COLO829 (cell line): ENCODE data around the gene TSPAN14.

Experiments used
- DNase-seq: peaks from one replicate; pipeline ENCODE4 v3.0.0; 2012; ENCODE audit warnings: low spot score

TSPAN14 gene

DNA sequence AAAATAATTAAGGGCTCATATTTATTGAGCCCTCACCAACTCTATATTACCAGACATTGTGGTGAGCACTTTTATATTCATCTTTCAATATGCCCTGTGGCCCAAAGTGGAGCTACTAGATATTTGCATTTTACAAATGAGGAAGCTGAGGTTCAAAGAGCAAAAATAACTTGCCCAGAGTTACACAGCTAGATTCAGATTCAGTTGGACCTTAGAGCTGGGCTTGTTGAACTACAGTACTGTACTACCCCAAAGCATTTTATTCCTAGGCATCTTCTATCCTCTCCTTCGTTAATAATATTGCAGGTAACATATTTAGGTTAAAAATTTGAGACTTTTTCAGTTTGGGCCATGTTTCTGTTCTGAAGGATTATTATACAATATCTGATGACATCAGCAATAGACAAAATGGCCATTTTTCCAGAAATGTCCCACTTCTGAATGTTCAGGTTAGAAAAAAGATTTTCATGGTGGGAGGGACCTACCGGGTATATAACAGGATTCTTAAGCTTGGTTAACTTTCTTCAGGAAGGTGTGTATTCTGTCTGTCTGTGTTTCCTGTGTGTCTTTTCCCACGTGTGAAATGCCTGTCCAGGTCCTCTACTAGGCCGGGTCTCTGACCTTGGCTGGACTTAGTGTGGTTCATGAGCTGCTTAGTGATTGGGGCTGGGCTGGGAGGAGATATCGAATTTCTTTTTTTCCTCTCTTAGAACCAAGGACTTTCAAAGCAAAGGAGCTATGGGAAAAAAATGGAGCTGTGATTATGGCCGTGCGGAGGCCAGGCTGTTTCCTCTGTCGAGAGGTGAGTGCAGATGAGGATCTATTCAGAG is 32.2 kb upstream of the TSPAN14 start:
- DNase-seq: no peak

DNA sequence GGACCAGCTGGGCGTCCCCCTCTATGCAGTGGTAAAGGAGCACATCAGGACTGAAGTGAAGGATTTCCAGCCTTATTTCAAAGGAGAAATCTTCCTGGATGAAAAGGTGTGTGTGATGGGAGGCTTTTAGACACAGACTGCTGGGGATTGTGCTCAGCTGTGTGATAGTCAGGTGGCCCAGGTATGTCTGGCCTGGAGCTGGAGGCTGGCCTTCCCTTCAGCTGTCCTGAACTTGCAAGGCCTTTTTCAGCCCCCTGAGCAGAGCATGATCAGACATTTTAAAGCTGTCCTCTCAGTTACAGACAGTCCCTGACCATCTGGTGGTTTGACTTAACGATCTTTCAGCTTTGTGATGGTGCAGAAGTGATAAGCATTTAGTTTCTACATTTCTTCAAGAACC is 28.2 kb upstream of the TSPAN14 start:
- DNase-seq: no peak

DNA sequence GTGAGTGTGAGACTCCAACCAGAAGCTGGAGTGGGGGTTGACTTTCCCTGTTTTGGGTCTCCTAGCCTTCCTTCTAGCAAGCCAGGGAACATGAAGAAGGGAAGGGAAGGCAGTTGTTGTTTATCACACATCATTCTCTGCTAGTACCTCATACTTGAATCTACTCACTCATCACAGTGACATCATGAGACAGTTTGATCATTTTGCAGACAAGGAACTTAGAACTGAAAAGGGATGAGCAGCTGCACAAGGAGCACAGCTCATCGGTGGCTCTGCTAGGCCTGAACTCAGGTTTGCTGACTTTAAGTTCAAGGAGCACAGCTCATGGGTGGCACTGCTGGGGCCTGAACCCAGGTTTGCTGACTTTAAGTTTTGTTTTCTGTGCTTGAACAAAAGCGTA is 26.6 kb upstream of the TSPAN14 start:
- no peak for DNase-seq

- DNase-seq: peak; percentile 48
Measured at GRCh38 chr10:80429521-80429973, 24.6 kb upstream of the TSPAN14 start.

- DNase-seq: no peak
Measured at GRCh38 chr10:80433134-80433533, 21.0 kb upstream of the TSPAN14 start.

- DNase-seq: no peak
Measured at GRCh38 chr10:80436446-80437098, 17.5 kb upstream of the TSPAN14 start.

DNA sequence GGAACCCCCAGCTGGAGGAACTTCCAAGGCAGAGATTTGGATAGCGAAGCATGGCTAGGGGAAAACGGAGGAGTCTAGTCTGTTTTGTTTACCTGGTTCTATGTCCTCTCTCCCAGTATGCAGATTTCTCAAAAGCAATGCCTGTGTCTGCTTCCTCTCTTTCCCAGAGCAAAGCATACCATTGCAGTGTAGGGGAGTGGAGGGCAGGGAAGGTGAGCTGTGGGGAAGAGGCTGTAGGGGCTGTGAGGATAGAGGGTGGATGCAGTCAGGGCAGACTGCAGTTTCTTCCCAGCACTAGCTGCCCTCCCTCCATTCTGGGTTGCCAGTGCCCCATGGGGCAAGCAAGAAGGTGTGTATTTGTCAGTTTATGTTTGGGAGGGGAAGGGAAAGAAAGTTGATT is 16.9 kb upstream of the TSPAN14 start:
- DNase-seq: no peak

DNA sequence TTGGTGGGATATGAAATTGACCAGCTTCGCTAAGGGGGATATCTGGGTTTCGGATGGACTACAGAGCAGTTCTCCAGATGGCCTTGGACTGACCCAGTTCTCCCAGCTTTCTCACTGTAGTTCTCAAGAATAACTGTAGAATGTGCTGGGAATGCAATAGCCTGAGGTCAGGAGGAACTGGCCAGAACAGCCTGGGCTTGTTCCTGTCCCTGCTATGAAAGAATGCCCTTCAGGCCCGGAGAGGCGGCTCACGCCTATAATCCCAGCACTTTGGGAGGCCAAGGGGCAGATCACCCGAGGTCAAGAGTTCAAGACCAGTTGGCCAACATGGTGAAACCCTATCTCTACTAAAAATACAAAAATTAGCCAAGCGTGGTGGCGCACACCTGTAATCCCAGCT is 12.3 kb upstream of the TSPAN14 start:
- DNase-seq: no peak

GRCh38 chr10:80442879-80443278 is 11.2 kb upstream of the TSPAN14 start:
- DNase-seq: no peak

DNA sequence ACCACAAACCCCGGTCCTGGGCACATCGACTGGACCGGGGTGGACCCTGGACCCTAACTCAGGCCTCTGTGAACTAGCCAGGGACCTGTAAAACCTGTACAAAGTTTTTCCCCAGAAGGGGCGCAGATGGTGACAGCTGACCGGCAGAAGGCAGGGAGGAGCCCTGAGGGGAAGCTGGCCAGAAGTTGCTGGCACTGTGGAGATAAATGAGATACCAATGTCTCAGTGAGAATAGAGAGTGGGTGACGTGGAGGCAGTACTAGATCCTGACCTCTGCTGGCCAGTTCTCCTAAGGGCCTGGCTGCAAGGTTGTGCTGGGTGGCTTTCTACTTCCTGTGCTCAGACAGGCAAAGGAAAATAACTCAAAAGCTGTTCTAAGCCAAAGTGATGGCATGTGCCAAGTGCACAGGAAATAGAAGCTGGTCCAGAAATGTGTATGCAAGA is 10.6 kb upstream of the TSPAN14 start:
- DNase-seq: peak; percentile 65

- no peak for DNase-seq
Measured at GRCh38 chr10:80444124-80444523, 10.0 kb upstream of the TSPAN14 start.

DNA sequence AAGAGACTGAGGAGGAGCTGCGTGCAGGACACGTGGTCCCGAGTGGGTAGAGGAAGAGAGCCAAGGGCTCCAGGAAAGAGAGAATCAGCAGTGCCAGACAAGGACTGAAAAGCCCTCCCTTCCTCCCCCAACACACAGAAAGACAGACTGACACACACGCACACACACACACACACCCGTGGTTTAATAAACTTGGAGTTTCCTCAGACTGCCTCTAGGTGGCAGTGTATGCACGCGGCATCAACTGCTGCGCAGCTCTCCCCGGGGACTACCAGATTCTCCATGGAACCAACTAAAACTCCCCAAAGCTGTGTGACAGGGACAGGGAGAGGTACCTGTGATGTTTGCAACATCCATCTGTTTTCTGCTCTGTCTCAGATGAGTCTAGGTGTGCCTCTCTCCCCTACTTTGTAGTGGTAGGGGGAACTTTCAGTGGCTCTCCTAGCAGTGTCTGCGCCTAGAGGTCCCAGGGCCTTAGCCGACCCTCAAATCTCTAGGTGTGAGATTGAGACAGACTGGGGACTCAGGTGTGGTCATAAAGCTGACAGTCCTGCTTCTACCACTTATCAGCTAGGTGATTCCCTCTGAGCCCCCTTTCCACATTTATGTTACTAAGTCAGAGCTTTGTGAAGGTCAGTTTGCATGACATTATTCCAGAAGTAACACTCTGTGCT is 9.3 kb upstream of the TSPAN14 start:
- peak; percentile 57 for DNase-seq

DNA sequence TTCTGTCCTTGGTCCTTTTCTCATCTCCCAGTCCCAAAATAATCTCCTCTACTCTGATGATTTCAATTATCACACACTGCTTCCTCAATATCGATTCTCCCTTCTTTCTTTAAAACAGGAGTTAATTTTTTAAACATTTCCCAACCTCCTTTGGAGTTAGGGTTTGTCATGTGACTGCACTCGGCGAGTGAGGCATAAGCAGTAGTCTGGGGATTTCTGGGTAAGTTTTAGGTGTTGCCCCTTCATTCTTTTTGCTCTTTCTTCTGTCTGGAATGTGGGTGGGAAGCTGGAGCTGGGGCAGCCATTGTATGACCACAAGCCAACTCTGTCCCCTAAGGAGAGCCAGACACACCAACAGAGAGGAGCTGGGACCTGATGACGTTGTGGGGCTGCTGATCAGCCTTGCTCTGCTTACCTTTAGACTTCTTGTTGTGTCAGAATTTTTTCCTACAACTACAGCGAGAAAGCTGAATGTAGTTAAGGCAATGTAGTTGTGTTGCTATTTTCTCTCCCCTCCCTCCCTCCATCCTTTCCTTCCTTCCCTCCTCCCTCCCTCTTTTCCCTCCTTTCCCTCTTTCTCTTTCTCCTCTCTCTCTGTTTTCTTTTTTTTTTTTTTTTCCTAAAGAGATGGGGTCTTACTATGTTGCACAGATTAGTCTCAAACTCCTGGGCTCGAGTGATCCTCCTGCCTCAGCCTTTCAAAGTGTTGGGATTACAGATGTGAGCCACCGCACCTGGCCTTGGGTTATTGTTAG is 6.5 kb upstream of the TSPAN14 start:
- no peak for DNase-seq

DNA sequence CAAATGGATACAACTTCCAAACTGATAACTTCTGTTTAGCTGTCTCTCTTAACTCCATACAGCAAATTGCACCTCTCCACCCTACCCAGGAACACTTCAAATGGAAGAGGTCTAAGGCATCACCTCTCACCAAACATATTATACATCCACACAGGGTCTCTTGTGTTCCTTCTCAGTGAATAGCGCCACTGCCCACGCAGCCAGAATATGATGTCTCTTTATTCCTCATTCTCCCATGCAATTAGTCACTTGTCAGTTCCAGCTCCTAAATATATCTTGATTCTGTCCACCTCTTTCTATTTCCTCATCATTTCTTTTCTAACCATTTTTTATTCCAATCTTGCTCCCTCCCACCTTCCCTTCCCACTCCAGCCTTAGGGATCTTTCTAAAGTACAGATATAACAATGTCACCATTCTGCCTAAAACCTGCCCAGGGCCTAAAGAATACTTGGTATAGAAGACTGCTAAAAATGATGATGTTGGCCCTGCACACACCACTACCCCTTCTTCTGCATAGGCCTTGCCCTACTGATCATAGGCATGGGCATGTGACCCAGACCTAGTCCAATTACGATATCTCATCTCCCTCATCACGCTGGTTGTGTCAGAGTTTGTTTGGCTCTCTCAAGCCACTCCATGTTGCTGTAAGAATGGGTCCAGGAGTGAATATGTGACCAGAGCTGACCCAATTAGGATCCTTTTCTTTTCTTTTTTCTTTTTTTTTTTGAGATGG is 5.7 kb upstream of the TSPAN14 start:
- DNase-seq: peak; percentile 33

- no peak for DNase-seq
Measured at GRCh38 chr10:80449520-80449919, 4.6 kb upstream of the TSPAN14 start.

DNA sequence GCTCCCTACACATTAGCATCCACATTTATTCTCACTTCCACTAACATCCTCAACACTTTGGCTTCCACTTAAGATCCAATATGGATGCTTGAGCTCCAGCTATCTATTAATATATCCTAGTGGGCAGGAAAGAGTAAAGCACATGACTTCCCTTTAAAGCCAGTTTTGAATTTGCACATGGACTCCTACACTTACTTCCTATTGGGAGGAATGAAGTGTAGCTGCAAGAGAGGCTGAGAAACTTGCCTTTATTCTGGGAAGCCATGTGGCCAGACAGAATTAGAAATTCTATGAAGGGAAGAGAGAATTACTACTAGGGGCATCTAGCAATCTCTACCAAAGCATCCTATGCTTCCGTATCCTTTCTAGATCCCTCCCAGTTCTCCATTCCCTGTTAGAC is 3.0 kb upstream of the TSPAN14 start:
- DNase-seq: no peak

GRCh38 chr10:80452069-80452468 is 2.0 kb upstream of the TSPAN14 start:
- peak; percentile 71 for DNase-seq

DNA sequence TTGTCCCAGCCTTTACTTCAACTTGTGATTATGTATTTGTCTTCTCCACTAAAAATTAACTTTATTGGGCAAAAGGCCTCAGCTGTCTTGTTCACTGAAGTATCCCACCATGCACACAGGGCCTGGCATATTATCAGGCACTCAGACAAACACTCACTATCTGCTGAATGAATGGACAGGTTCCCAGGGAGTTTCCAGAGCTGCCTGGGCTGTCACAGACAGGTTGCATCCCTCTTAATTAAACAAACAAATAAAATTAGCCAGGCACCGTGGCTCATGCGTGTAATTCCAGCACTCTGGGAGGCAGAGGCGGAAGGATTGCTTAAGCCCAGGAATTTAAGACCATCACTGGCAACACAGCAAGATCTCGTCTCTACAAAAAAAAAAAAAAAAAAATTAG is 1.5 kb upstream of the TSPAN14 start:
- no peak for DNase-seq

GRCh38 chr10:80453056-80453841 is 861 bp upstream of the TSPAN14 start:
- no peak for DNase-seq
